SU-DHL-6 (cell line): ENCODE results near the gene RILPL1.

Experiments used
- CTCF ChIP-seq: fragments of 200-600 bp; sonication (generic); IDR thresholded peaks from one replicate; pipeline ENCODE4 v1.5.1; 2017; ENCODE audit warnings: antibody characterized with exemption, mild to moderate bottlenecking, low read length, moderate library complexity; ENCODE audit not compliant: insufficient read depth, poor library complexity, severe bottlenecking
- EZH2phosphoT487 ChIP-seq: fragments of 200-600 bp; sonication (generic), shearing (Covaris generic); conservative IDR thresholded peaks from 2 replicates; pipeline ENCODE4 v1.6.1; 2018; ENCODE audit warnings: mild to moderate bottlenecking, antibody characterized with exemption, low read length, moderate library complexity, mixed read lengths

DNA sequence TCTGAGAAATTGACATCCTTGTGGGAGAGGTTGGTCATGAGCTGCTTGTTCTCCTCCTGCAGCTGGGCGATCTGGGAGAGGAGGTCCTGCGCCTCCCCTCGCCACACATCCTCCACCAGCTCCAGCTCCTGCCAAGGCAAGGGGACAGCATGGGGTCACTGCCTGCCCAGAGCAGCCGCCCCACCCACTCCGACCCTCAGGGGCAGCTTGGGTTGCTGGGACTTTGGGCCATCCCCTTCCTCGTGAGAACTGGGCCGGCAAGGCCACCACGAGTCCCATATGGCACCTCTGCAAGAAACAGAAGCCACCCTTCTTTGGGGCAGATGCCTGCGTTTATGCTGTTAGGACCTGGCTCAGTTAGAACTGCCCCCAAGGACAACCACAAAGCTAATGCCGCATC lies 10.0 kb downstream of the RILPL1 start:
- TF ChIP-seq CTCF (no peak), EZH2phosphoT487 (no peak)
